PC-9 (cell line): ENCODE results near the gene MAN2A2. TPM values are rescaled to one million over a fixed set of nuclear protein-coding genes. Genes with fewer than 3 reads are reported as not detected.

Experiments
- BruUV-seq: library from RNA; stranded (reverse); fragments of 400-500 nt; replicated peaks from 2 replicates; lab custom pipeline; 2021; lab: Mats Ljungman, UMichigan
- CTCF ChIA-PET: fragments of 300-600 bp; sonication (Branson Sonifier 250); formaldehyde crosslinking; loops from one replicate; lab custom pipeline; 2022; ENCODE audit warnings: antibody characterized with exemption; lab: Charles Lee
- POLR2A ChIA-PET: fragments of 300-600 bp; sonication (Branson Sonifier 250); formaldehyde crosslinking; loops from one replicate; lab custom pipeline; 2022; ENCODE audit warnings: antibody characterized with exemption; ENCODE audit not compliant: unreplicated experiment; lab: Charles Lee
- DNase-seq, 2 experiments: peaks; one replicate each; pipeline versions ENCODE4 v3.0.0 to v3.0.0-alpha.2; 2015 to 2022; ENCODE audit warnings: mixed read lengths in 1 of 2
- H2AFZ ChIP-seq: fragments of 200-600 bp; sonication (generic); 2 replicates; pipeline ENCODE4 v1.8.1; 2017; ENCODE audit warnings: antibody characterized with exemption
- H3F3A ChIP-seq: fragments of 200-600 bp; sonication (generic); 2 replicates; pipeline ENCODE4 v1.8.1; 2017; ENCODE audit warnings: antibody characterized with exemption, mild to moderate bottlenecking, low read depth; ENCODE audit not compliant: insufficient read depth
- H3K27ac ChIP-seq: fragments of 200-600 bp; sonication (generic); 2 replicates; pipeline ENCODE4 v1.6.1; 2016; ENCODE audit warnings: mixed run types
- H3K27me3 ChIP-seq: fragments of 200-600 bp; sonication (generic); 2 replicates; pipeline ENCODE4 v1.6.1; 2016; ENCODE audit warnings: low read depth, mixed run types; ENCODE audit not compliant: insufficient read depth
- H3K36me3 ChIP-seq: fragments of 200-600 bp; sonication (generic); 2 replicates; pipeline ENCODE4 v1.6.1; 2016; ENCODE audit warnings: low read depth, mixed run types
- H3K4me1 ChIP-seq: fragments of 200-600 bp; sonication (generic); replicated peaks from 2 replicates; pipeline ENCODE4 v1.6.1; 2016; ENCODE audit warnings: mixed run types; ENCODE audit not compliant: insufficient read depth
- H3K4me2 ChIP-seq: fragments of 200-600 bp; sonication (generic); 2 replicates; pipeline ENCODE4 v1.6.1; 2017; ENCODE audit warnings: mixed run types
- H3K4me3 ChIP-seq: fragments of 200-600 bp; sonication (generic); 2 replicates; pipeline ENCODE4 v1.6.1; 2016; ENCODE audit warnings: mixed run types
- H3K79me2 ChIP-seq: fragments of 200-600 bp; sonication (generic); 2 replicates; pipeline ENCODE4 v1.6.1; 2017; ENCODE audit warnings: low read depth, mixed run types
- H3K9me2 ChIP-seq: fragments of 200-600 bp; sonication (generic); 2 replicates; pipeline ENCODE4 v1.8.1; 2017; ENCODE audit warnings: mild to moderate bottlenecking; ENCODE audit not compliant: insufficient read depth
- H3K9me3 ChIP-seq: fragments of 200-600 bp; sonication (generic); 2 replicates; pipeline ENCODE4 v1.8.1; 2016; ENCODE audit warnings: low read depth; ENCODE audit not compliant: insufficient read depth
- H4K20me1 ChIP-seq: fragments of 200-600 bp; sonication (generic); 2 replicates; pipeline ENCODE4 v1.8.1; 2017; ENCODE audit not compliant: insufficient read depth
- CTCF ChIP-seq: fragments of 200-600 bp; sonication (generic); conservative IDR thresholded peaks from 2 replicates; pipeline ENCODE4 v1.6.1; 2017; ENCODE audit warnings: mixed run types, antibody characterized with exemption, mild to moderate bottlenecking, moderate library complexity
- EZH2 ChIP-seq: fragments of 200-600 bp; sonication (generic); IDR thresholded peaks from 2 replicates; pipeline ENCODE4 v1.8.0; 2017; ENCODE audit warnings: antibody characterized with exemption, low read depth
- intact Hi-C: fragments of 100-400 bp; cut with micrococcal nuclease; formaldehyde crosslinking; loops from one replicate; pipeline ENCODE4 v1.10.0; 2022; ENCODE audit not compliant: unreplicated experiment
- total RNA-seq: library from RNA; stranded (reverse); gene quantifications from 2 replicates; pipeline ENCODE4 v1.2.3, GENCODE V29; 2021

The MAN2A2 gene
- total RNA-seq, 1 experiment from 2014 or later: 27.1 TPM

DNA sequence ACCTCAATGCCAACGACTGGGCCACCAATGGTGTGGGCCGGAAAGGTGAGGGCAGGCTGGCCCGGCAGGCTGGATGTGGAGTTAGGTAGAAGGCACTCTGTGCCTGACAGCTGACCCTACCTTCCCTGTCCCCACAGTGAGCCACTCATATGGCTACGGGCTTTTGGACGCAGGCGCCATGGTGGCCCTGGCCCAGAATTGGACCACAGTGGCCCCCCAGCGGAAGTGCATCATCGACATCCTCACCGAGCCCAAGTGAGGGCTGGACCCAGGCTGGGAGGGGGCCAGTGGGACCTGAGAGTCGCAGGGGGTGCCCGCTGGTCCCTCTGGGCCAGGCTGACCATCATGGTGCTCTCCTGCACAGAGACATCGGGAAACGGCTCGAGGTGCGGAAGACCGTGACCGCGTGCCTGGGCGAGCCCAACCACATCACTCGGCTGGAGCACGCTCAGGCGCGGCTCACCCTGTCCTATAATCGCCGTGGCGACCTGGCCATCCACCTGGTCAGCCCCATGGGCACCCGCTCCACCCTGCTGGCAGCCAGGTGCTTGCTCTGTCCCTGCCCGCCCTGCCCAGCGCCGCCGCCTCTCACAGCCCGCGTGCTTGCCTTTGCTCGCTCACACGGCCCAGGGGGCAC, 23.3 kb upstream of the MAN2A2 start:
- no TSS peak for BruUV-seq
- CTCF ChIA-PET: no interaction called here
- H3K36me3 ChIP-seq: peaks cover 9% of the 10 kb centered on the region; the same call in 1 of the 2 replicates
- no peak overlapping the region for H3K4me3 ChIP-seq
- POLR2A ChIA-PET: no interaction called here
- intact Hi-C loops: no loop called here
- H3K4me2 ChIP-seq: no peak overlapping the region
- H3K79me2 ChIP-seq: no peaks in the 10 kb centered on the region; the same call in none of the 2 replicates
- H3K9me3 ChIP-seq: no peaks in the 10 kb centered on the region
- TF ChIP-seq CTCF (no peak), EZH2 (no peak)
- H3F3A ChIP-seq: peaks cover 5% of the 10 kb centered on the region; the same call in 1 of the 2 replicates
- DNase-seq: no peak
- no peaks in the 10 kb centered on the region for H3K27me3 ChIP-seq
- H3K9me2 ChIP-seq: no peaks in the 10 kb centered on the region
- H3K27ac ChIP-seq: no peak overlapping the region
- no peaks in the 10 kb centered on the region for H3K4me1 ChIP-seq
- H2AFZ ChIP-seq: no peak overlapping the region
- H4K20me1 ChIP-seq: peaks cover 13% of the 10 kb centered on the region

DNA sequence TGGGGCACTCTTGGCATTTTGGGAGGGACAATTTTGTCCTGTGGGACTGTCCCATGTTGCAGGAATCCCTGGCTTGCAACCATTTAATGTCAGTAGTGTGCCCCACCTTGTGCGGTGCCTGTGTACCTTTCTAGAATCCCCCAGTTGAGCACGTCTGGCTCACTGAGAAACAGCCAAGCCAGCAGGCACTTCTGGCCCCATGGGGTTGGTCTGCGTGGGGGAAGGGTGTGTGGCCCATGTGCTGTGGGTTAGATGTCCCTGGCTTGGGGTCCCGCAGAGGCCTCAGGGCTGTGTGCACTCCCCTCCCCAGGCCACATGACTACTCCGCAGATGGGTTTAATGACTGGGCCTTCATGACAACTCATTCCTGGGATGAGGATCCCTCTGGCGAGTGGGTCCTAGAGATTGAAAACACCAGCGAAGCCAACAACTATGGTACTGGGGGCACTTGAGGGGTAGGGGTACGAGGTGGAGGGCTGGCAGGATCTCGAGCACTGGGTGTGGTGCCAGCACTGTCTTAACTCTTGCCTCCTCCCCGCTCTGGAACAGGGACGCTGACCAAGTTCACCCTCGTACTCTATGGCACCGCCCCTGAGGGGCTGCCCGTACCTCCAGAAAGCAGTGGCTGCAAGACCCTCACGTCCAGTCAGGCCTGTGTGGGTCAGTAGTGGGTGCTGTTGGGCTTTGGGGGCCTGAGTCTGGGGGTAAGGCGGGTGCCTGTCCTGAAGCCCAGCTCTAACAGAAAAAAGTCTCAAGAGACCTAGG, 22.5 kb upstream of the MAN2A2 start:
- no TSS peak for BruUV-seq
- no peaks in the 10 kb centered on the region for H3K79me2 ChIP-seq
- CTCF ChIA-PET: no interaction called here

More for the DNA sequence above, 22.5 kb upstream of the MAN2A2 start:
- no peak overlapping the region for H3K4me2 ChIP-seq
- H3K9me2 ChIP-seq: no peaks in the 10 kb centered on the region
- H3K9me3 ChIP-seq: no peaks in the 10 kb centered on the region
- TF ChIP-seq EZH2 (no peak), CTCF (no peak)
- peaks cover 6% of the 10 kb centered on the region for H4K20me1 ChIP-seq
- POLR2A ChIA-PET: no interaction called here
- peaks cover 9% of the 10 kb centered on the region; the same call in 1 of the 2 replicates for H3K36me3 ChIP-seq
- no peaks in the 10 kb centered on the region for H3K27me3 ChIP-seq
- intact Hi-C loops: no loop called here
- no peaks in the 10 kb centered on the region for H3K4me1 ChIP-seq
- no peak overlapping the region for H3K4me3 ChIP-seq
- H3F3A ChIP-seq: peaks cover 5% of the 10 kb centered on the region; the same call in 1 of the 2 replicates
- no peak overlapping the region for H3K27ac ChIP-seq
- DNase-seq: no peak
- H2AFZ ChIP-seq: no peak overlapping the region
